HG03342 (cell line): ENCODE results near the gene RILPL2.
"Not testable (repeated sequence)": the region's sequence is repeated elsewhere in the genome, so short reads cannot be mapped to it uniquely, and the experiment has no call there.

Source experiments
- ATAC-seq: cut with Tn5 transposase; IDR thresholded peaks from one replicate; pipeline ENCODE4 v1.9.1; 2021; ENCODE audit warnings: mild to moderate bottlenecking, moderate library complexity; ENCODE audit not compliant: unreplicated experiment

RILPL2 gene

GRCh38 chr12:123384994-123385376 lies 51.5 kb downstream of the RILPL2 start:
- no peak for ATAC-seq

GRCh38 chr12:123384318-123384993 lies 52.0 kb downstream of the RILPL2 start:
- no peak for ATAC-seq

GRCh38 chr12:123382684-123383083 lies 53.8 kb downstream of the RILPL2 start:
- ATAC-seq, result no peak

GRCh38 chr12:123379391-123379790 lies 57.1 kb downstream of the RILPL2 start:
- no peak for ATAC-seq

GRCh38 chr12:123372415-123372814 lies 64.1 kb downstream of the RILPL2 start:
- ATAC-seq, result not testable (repeated sequence)

GRCh38 chr12:123371667-123372368 lies 64.7 kb downstream of the RILPL2 start:
- ATAC-seq, result not testable (repeated sequence)

- ATAC-seq, result no peak
These were observed 67.3 kb downstream of the RILPL2 start for GRCh38 chr12:123369229-123369628.

- ATAC-seq, result not testable (repeated sequence)
These were observed 68.1 kb downstream of the RILPL2 start for GRCh38 chr12:123368431-123368830.

- no peak for ATAC-seq
These were observed 69.0 kb downstream of the RILPL2 start for GRCh38 chr12:123367511-123367910.
